Measurements from ENCODE around the gene TMEM115.

TMEM115 gene

GRCh38 chr3:50331364-50331907 lies 27.9 kb downstream of the TMEM115 start:
- DNase-seq (ENCODE audit: low spot score): no peak

- DNase-seq (ENCODE audit: low spot score): no peak
These were observed 29.0 kb downstream of the TMEM115 start for GRCh38 chr3:50330330-50330729.

GRCh38 chr3:50327943-50328691 lies 31.2 kb downstream of the TMEM115 start, which contains the start of gene TUSC2:
TUSC2 (minus strand) TSS chr3:50328223; CDS start chr3:50328099, 124 bp downstream.
- peak; percentile 99 for DNase-seq (ENCODE audit: low spot score)

- no peak for DNase-seq (ENCODE audit: low spot score)
These were observed 32.2 kb downstream of the TMEM115 start for GRCh38 chr3:50327129-50327528.

- no peak for DNase-seq (ENCODE audit: low spot score)
These were observed 33.2 kb downstream of the TMEM115 start for GRCh38 chr3:50326182-50326541.

- no peak for DNase-seq (ENCODE audit: low spot score)
These were observed 33.7 kb downstream of the TMEM115 start for GRCh38 chr3:50325497-50326181.

- no peak for DNase-seq (ENCODE audit: low spot score)
These were observed 34.2 kb downstream of the TMEM115 start for GRCh38 chr3:50325113-50325480.

- DNase-seq (ENCODE audit: low spot score): peak; percentile 78
These were observed 34.8 kb downstream of the TMEM115 start for GRCh38 chr3:50324351-50325112.

GRCh38 chr3:50323614-50324199 lies 35.6 kb downstream of the TMEM115 start:
- no peak for DNase-seq (ENCODE audit: low spot score)

GRCh38 chr3:50323092-50323600 lies 36.2 kb downstream of the TMEM115 start:
- DNase-seq (ENCODE audit: low spot score): no peak

GRCh38 chr3:50322386-50323091 lies 36.8 kb downstream of the TMEM115 start, which contains the start of gene HYAL2:
HYAL2 (minus strand) TSS chr3:50322745; CDS start chr3:50320489, 2,256 bp downstream.
- no peak for DNase-seq (ENCODE audit: low spot score)

GRCh38 chr3:50322115-50322385 lies 37.3 kb downstream of the TMEM115 start:
- DNase-seq (ENCODE audit: low spot score): no peak

- DNase-seq (ENCODE audit: low spot score): peak; percentile 93
These were observed 37.8 kb downstream of the TMEM115 start for GRCh38 chr3:50321336-50322114.

GRCh38 chr3:50320853-50321335 lies 38.4 kb downstream of the TMEM115 start:
- DNase-seq (ENCODE audit: low spot score): peak; percentile 84

GRCh38 chr3:50319894-50320625 lies 39.3 kb downstream of the TMEM115 start:
- no peak for DNase-seq (ENCODE audit: low spot score)

GRCh38 chr3:50319181-50319893 lies 40.0 kb downstream of the TMEM115 start:
- no peak for DNase-seq (ENCODE audit: low spot score)

- DNase-seq (ENCODE audit: low spot score): no peak
These were observed 40.7 kb downstream of the TMEM115 start for GRCh38 chr3:50318615-50319014.

GRCh38 chr3:50318163-50318562 lies 41.2 kb downstream of the TMEM115 start:
- DNase-seq (ENCODE audit: low spot score): no peak

GRCh38 chr3:50317300-50317699 lies 42.0 kb downstream of the TMEM115 start:
- DNase-seq (ENCODE audit: low spot score): no peak
